SIG-M5 (cell line): ENCODE results near the gene LBHD2.

Source experiments
- DNase-seq: peaks from one replicate; lab custom pipeline; 2025; lab: John Stamatoyannopoulos, UW

The LBHD2 gene

DNA sequence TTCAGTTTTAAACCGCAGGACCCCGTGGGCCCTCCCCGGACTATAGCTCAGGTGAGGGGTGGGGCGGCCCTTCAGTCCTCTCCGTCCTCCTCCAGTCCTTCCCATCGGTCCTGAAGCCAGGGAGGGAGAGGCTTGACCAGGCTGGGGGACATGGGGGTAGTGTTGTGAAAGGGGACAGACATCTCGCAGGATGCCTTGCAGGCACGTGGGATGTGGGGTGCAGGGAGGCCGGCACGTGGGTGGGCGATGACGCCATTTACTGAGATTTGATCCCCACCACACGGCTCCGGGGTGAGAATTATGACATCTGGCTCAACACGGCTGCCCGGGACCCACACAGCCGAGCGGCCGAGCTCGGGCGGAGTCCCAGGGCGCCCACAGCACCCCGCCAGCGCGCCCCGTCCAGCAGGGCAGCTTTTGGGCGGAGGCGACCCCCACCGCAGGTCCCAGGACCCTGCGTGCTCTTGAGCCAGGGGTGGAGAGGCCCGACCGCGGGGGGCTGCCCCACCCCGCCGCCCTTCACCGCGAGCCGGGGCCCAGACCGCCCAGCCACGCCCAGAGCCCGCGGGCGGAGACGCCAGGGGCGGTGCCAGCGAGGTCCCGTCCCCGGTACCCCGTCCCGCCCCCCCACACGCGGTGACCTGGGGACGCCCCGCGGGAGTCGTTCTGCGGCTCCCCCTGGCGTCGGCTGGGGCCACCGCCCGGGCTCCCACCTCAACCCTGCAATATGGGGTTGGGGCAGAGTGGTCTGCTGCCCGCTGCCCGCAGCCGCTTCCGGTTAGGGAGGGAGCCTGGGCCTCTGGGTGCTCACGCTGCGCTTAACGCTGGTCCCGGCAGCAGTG, 7.3 kb downstream of the LBHD2 start:
- no peak for DNase-seq

DNA sequence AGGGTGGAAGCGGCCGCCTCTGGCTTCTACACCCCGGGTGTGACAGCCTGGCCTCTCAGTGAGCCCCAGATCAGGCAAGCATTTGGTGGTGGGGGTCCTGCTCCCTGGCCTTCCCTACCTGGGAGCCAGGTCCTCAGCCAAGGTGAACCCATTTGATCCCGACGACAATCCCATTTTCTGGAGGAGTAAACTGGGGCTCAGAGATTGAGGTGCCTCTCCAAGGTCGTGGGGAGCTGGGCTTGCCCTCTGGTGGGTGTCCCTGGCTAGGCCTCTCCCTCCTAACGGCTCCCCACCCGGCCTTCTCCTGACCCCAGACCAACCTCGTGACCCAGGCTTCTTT, 7.8 kb downstream of the LBHD2 start:
- DNase-seq: no peak

DNA sequence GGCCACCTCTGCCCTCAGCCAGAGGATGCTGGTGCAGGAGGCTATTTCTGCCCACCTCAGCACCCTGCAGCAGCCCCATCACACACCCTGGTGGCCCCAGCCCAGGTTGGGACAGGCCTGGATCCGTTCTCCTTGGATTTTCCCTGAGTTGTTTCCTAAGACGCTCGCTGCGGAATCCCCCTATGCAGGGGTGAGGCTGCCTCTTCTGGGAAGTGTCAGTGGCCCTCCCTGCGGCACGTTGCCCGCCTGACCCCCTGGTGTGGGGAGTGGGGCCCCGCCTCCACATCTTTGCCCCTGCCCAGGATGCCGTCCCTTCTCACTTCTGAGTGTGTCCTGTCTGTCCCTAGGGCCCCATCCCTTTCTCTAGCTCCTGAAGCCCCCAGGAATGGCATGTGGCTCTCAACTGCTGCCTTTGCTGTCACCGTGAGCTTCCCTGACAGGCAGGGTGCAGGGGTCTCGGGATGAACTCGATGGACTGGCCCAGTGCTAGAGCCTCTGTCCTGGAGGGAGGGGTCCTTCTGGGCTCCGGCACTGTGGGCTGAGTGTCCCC, 9.9 kb downstream of the LBHD2 start:
- no peak for DNase-seq

DNA sequence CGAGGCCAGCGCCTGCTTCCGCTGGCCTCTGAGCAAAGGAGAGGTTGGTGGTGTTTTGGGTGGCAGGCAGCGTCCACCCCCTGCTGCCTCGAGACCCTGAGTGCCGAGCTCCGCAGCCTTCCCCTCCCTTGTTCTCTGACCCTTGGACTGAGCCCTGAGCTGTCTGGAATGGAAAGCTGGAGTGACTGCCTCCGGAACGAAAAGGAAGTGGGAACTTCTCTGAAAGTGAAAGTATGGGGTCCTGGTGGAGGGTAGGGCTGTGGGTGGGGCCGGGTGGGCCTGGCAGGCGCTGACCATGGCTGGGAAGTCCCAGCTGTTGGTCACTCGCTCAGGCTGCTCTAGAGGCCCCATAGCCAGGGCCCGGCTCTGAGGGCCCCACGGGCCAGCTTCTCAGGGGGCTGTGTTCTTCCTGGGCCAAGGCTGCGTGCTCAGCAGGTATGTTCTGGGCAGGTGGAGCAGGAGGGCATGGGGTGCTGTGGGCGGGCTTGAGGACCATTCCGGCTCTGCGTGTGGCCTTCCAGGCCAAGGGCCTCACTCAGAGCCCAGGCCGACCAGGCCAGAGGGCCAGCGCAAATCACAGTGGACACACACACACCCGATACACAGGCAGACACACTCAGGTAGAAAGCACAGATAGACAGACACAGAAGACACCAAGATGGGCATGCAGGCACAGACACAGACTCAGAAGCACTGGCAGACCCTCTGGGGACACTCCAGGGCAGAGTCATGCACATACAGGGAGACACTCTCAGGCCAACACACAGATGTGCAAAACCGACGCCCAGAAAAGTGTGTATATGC, 10.6 kb downstream of the LBHD2 start, which contains the start of gene EXOC3L4:
EXOC3L4 (plus strand) TSS at position 320 of the 804 bp plus-strand sequence. CDS start 5,495 bp downstream, outside the sequence.
- no peak for DNase-seq

DNA sequence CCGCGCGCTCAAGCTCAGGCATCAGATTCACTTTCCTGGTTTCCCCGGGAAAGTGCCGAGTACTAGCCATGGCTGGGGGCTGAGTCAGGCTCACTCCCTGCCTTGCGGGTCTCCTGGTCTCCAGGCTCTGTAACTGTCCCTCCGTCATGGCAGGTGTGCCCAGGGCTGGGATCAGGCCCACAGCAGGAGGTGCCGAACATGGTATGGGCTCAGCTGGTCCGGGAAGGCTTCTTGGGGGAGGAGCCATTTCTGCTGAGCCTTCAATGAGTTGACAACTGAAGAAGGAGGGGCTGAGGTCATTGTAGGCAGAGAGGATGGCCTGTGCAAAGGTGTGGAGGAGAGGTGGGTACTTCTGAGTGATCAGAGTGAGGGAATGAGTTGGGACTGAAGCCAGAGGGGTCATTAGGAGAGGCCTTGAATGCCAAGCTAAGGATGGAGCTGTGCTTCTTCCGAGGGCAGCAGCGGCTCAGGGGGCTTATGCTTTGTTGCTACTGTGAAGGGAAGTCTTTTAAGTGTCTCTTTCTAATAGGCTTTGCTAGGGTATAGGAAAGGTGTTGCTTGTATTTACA, 11.3 kb downstream of the LBHD2 start:
- DNase-seq: no peak

DNA sequence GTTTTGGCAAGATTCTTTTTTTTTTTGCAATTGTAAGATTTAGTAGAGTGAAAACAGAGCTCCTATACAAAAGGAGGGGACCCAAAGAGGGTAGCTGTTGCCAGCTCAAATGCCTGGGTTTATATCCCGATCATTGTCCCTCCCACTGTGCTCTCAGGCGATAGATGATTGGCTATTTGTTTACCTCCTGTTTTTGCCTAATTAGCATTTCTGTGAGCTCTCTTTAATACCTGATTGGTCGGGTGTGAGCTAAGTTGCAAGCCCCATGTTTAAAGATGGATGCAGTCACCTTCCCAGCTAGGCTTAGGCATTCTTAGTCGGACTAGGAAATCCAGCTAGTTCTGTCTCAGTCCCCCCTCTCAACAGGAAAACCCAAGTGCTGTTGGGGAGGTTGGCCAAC, 12.4 kb downstream of the LBHD2 start:
- no peak for DNase-seq

DNA sequence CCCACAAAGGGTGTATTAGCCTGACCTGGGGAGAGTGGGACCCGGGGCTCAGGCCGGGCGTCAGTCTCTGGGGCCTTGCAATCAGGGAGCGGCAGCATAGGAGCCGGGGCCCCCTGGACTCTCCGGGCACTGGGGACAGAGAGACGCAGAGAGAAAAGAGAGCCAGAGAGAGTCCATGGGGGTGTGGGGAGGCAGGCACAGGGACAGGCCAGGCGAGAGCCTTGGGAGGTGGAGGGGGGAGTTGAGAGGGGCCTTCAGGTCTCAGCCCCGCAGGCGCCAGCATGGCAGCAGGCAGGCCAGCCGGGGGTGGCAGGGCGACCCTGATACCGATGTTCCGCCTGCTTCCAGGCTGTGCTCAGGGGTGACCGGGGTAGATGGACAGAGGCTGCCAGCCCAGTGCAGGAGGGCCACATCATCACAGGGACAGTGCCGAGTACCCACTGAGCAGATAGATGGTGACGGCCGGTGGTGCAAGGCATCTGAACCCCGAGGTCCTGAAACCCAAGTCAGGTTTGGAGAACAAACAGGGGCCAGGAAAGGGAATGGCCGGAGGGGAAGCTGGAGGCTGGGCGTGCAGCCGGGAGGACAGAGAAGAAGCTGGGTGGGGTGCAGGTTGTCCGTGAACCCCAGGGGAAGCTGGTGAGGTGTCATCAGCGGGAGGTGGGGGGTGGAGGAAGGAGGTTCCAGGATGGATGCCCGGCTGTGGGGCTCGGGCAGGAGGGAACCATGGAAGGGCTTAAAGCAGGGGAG, 13.4 kb downstream of the LBHD2 start:
- no peak for DNase-seq

DNA sequence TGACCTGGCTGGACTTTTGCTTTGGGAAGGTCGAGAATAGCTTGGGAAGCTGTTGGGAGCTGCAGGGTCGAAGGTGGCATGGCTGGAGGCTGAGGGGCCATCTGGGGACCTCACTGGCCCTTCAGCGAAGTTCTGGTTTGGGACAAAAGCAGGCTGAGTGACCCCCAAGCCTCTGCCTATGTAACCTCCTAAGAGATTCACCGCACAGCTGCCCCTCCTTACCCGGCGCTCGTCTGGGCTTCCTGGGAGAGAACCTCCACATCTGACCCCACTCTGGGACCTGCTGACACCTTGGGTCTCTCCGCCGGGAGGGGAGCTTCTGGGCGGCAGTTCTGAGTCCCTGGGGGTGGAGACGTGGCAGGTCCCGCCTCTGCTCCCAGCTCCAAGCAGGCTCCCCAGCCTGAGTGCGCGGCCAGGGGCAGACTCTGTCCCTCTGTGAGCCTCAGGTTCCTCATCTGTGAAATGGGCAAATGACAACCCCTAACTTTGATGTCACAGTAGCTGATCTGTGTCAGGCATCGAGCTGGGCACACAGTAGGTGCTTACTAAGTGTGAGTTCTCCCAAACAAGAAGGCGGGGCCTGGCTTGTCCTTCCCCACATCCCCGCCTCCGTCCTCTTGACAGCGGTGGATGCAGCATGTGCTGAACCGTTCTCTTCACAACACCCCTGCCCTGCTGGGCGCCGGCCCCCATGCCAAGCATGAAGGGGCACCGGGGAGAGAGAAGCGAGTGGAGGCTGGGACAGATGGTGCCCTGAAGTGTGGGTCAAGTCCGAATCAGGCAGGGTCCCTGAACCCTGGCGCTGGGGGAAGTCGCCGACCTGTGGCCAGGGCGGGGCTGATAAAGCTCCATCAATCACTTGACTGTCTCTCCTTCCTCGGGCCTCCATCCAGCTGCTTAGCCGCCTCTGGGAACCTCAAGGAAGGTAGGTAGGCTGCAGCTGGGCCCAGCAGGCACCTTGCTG, 14.3 kb downstream of the LBHD2 start:
- DNase-seq: no peak

DNA sequence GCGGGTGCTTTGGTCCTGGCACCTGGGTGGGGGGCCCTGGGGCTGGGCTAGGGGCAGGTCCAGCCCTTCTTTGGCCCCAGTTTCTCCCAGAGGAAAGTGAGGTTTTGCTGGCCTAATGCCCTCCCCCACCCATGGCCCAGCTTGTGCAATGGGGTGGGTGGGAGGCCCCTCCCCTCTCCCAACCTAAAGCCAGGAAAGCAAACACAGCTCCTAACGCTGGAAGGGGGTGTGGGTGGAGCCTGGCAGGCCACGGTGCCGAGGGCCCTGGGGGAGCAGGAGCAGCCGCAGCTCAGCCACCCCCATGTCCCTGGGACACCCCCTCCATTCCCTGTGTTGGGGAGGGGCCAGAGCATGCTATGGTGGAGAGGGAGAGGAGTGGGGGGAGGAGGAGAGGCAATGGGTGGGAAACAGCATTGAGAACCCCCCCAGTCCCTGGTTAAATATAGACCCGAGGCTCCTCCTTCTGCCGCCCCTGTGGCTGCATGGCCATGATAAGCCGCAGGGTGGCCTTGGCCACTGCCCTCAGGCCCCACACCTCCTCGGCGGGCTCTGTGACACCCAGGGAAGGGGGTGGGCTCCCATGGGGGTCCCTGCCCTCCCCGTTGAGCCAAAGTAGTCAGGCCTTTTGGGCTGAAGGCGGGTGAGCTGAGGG, 15.2 kb downstream of the LBHD2 start:
- DNase-seq: no peak

DNA sequence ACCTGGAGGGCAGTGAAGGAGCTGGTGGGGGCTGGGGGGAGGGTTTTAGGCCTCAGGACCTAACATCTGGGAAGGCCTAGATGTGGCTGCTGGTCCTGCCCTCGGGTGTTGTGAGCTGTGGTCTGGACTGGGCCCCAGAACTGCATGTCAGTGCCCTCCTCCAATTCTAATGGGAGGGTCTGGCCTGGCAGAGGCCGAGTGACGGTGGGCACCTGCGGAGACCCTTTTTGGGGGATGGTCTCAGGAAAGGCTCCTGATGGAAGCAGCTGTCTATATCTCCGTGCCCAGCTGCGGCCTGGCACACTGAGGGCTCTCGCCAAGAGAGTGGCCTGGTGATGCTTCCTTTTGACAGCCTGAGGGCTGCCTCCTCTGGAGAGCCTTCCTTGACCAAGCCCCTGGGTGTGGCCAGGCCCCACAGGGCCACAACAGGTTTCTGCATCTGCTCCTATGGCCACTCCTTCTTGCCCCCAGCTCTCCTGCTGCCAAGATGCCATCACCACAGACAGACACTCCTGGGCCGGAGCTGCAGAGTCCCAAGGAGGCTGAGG, 15.8 kb downstream of the LBHD2 start:
- no peak for DNase-seq

DNA sequence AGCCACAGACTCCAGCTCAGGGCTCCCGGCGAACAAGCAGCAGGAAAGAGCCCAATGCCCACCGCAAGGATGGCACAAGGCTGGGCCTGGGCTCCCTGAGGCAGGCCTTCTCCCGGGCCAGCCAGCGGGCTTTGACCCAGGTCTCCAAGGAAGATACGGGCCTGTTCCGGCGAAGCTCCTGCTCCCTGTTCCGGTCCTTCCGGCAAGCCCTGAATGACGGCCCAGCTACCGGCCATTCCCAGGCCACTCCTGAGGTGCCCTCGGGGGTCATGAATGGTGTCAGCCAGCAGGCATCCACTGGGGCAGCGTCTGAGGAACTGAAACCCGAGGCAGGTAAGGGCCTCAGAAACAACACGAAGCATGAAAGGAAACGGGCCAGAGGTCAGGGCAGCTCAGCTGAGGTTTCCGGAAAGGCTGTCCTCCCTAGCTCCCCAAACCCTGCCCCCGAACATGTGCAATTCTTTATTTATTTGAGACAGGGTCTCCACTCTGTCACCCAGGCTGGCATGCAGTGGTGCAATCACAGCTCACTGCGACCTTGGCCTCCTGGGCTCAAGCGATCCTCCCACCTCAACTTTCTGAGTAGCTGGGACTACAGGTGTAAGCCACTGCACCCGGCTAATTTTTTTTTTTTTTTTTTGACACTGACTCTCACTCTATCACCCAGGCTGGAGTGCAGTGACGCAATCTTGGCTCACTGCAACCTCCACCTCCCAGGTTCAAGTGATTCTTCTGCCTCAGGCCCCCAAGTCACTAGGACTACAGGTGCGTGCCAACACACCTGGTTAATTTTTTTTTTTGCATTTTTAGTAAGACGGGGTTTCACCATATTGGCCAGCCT, 16.5 kb downstream of the LBHD2 start:
- no peak for DNase-seq

DNA sequence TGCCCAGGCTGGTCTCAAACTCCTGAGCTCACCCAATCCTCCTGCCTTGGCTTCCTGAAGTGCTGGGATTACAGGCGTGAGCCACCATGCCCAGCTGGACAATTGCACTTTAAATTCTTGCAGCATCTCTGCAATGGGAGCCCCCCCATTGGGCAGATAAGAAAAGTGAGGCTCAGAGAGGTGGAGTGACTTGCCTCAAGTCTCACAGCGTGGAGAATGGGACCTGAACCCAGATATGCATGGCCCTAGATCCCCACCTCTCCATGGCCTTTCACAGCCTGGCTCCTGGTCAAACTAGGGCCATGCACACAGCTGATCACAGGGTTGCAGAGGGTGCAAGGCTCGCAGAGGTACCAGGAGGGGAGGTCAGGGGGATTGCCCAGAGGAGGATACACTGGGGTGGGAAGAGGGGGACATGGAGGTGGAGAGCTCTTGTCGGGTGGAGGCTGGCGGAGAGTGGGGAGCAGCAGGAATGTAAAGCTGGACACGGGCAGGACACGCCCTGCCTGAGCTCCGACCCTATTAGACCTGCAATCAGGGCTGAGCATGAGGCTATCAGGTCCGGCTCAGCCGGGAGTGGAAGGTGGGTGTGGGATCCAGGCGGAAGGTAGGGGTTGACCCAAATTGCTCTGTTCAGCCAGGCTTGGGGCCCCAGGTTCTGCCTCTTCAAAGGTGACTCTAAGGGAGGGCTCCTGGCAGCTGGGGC, 17.4 kb downstream of the LBHD2 start:
- DNase-seq: no peak

DNA sequence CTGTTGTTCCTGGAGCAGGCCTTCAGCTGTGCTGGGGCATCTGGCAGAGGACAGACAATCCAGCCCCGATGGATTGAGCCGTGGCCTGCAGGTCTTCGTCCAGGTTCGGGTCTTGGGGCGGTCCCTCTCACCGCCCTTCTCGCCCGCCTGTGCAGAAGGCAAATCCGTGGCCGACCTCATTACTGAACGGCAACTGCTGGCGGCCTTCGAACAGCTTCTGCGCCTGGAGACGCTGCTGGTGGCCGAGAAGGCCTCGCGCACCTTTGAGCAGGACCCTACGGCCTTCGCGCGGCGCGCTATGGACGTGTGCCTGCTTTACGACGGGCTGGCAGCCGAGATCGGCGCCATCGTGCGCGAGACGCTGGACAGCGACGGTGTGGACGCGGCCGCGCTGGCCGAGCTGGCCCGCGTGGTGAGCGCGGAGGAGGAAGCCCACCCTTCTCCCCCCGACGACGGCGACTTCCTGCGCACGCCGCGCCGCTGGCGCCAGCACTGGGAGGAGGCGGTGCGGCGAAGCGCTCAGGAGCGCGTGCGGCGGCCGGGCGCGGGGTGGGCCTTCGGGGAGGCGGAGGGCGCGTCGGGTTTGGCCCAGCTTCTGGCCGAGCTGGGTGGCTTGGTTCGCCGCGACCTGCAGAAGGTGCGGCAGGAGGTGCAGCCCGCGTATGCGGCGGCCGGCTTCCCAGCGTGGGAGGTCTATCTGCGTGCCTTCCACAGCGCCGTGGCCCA, 18.1 kb downstream of the LBHD2 start:
- no peak for DNase-seq

DNA sequence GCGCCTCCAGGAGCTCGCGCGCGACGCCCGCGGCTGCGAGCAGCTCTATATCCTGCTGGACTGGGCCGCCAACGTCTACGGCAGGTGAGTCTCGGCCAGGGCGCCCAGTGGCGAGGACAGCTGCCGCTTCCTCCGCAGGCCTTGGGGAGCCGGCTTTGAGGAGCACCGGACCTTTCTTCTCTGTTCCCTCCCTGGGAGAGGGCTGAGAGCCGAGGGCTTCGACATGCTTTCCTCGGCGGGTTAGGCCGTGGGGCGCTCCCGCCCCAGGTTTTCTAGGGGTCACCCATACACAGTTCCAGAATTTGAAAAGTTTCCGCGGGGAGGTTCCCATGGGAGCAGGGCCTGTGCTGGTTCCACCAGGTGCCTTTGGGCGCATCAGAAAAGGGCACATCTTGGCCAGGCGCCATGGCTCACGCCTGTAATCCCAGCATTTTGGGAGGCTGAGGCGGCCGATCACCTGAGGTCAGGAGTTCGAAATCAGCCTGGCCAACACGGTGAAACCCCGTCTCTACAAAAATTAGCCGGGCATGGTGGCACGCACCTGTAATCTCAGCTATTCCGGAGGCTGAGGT, 18.8 kb downstream of the LBHD2 start:
- DNase-seq: no peak

DNA sequence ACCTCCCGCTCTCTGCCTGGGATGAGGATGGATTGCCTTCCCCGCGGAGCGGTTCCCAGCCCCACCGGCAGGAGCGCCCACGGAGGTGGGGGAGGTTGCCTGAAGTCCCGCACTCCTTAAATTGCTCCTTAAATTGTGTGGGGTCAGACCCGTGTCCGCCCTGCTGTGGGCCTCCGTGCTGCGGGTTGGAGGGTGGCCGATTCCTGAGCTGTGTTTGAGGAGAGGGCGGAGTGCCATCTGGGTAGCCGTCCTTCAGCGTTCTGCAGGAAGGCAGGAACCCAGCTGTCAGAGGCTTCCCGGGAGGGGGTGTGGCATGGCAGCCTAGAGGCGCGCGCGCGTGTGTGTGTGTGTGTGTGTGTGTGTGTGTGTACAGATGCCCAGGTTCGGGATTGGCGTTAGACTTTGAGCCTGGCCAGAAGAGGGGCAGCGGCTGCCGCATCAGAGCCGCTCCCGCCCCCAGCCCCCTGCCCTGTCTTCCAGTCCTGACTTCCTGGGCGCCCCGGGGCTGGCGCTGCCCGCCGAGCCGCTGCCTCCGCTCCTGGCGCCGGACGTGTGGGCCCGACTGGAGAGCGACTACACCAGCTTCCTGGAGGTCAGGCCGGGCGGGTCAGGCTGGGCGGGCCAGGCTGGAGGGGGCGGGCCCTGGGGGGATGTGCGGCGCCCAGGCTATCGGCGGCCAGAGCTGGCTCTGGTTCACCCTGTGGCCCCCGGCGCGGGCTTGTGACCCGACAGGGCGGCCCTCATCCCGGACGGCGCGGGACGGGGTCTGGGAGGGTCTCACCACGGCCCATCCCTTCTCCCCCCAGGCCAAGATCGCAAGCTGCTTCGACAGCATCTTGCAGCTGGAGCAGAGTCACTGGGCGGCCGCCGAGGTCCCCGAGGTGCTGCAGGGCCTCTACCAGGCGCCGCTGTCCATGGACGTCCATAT, 19.7 kb downstream of the LBHD2 start:
- no peak for DNase-seq

DNA sequence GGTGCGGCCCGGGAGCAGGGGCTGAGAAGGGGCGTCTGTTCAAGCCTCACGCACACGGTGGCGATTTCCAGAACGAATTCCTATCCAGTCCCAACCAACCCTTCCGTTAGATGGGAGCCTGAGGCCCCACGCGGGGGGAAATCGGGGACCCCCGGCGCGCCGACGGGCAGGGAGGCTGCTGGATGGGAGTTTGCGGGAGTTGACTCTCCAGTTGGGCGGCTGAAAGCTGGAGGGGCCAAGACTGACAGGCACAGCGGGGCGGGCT, 20.3 kb downstream of the LBHD2 start:
- DNase-seq: no peak
